Measurements from ENCODE around the gene SCUBE1.

- TF ChIP-seq CTCF (IDR thresholded peaks at IDR 0.05): no peak
- no peak for TF ChIP-seq POLR2A (IDR thresholded peaks at IDR 0.05)
Observed at GRCh38 chr22:43303166-43303565, 40.0 kb downstream of the SCUBE1 start.
